SJSA1 (cell line): ENCODE results near the gene CLSTN2. TPM values are rescaled to one million over a fixed set of nuclear protein-coding genes. Genes with fewer than 3 reads are reported as not detected.

Source experiments
- DNase-seq, 2 experiments: peaks; one replicate each; pipeline ENCODE4 v3.0.0-alpha.2; 2015 to 2020; ENCODE audit warnings: low spot score in 2 of 2, low read depth in 1 of 2
- H3K27ac ChIP-seq: fragments of 250-450 bp; sonication (Bioruptor Pico); 2 replicates; pipeline ENCODE4 v1.5.1; 2020; ENCODE audit warnings: mild to moderate bottlenecking, moderate library complexity
- H3K27me3 ChIP-seq: fragments of 250-450 bp; sonication (Bioruptor Pico); replicated peaks from 2 replicates; pipeline ENCODE4 v1.5.1; 2020; ENCODE audit warnings: mild to moderate bottlenecking, moderate library complexity
- H3K36me3 ChIP-seq: fragments of 250-450 bp; sonication (Bioruptor Pico); 2 replicates; pipeline ENCODE4 v1.5.1; 2020; ENCODE audit warnings: mild to moderate bottlenecking
- H3K4me1 ChIP-seq: fragments of 250-450 bp; sonication (Bioruptor Pico); replicated peaks from 2 replicates; pipeline ENCODE4 v1.6.1; 2021; ENCODE audit warnings: mild to moderate bottlenecking
- H3K4me3 ChIP-seq: fragments of 250-450 bp; sonication (Bioruptor Pico); 2 replicates; pipeline ENCODE4 v1.5.1; 2020; ENCODE audit warnings: mild to moderate bottlenecking
- H3K9me3 ChIP-seq: fragments of 250-450 bp; sonication (Bioruptor Pico); replicated peaks from 2 replicates; pipeline ENCODE4 v1.5.1; 2020; ENCODE audit warnings: mild to moderate bottlenecking
- total RNA-seq: library from RNA; depleted of rRNA; stranded (reverse); fragments of >200 nt; shearing (Covaris generic); gene quantifications from 2 replicates; pipeline ENCODE4 v1.2.3, GENCODE V29; 2014

CLSTN2 gene
- total RNA-seq, 1 experiment from 2014 or later, result 0.05 TPM

DNA sequence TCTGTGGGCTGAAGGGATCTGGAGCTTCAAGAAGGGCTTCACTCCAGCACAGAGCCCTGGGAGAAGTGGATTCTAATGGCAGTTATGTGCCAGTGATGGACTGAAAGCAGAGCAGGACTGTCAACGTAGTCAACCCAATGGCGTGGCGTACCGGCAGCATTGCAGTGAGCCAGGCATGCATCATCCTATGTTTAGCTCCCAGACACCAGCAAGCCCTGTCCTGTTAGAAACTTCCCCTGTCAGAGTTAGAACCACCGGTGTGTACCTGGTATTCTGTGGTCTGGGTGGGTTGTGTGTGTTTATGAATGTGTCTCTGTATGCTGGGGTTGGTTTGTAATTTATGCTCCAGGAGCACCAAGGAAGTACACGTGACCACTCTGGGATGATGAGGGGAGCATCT, 86.3 kb downstream of the CLSTN2 start:
- Histone ChIP-seq H3K27me3 (no peaks in the 10 kb centered on the region), H3K27ac (no peak overlapping the region), H3K4me3 (no peak overlapping the region), H3K36me3 (no peaks in the 10 kb centered on the region), H3K4me1 (no peaks in the 10 kb centered on the region), H3K9me3 (no peaks in the 10 kb centered on the region)
- DNase-seq, result no peak

DNA sequence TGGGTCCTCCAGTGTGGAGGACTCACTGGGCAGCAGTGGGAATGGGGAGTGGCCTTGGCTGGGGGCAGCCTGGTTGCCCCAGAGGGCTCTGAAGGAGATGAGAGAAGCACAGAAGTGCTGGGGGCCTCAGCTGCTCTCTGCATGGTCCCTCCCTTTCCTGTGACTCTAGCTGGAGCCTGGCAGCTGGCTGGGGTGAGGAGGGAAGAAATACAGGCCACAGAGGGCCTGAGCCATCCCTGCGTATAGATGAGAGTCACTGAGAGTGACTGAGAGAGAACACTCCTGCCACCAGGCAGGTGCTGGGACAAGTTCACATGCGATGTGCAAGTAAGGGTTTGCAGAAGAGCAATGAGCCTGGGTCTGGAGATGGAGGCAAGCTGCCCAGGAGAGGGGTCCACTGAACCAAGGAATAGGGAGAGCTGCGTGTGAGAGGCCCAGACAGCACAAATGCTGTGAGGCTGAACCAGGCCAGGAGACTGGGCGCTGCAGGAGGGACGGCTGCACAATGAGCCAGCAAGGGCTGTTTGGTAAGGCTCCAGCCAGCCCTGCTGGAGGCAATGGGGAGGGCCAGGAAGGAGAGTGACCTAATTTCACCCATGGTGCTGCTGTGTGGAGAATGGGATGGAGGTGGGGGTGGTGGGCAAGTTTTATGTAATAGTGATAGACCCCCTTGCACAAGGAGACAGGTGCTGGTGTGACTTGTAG, 87.2 kb downstream of the CLSTN2 start:
- H3K4me1 ChIP-seq, result no peaks in the 10 kb centered on the region
- no peaks in the 10 kb centered on the region for H3K27me3 ChIP-seq
- H3K9me3 ChIP-seq, result no peaks in the 10 kb centered on the region
- H3K36me3 ChIP-seq, result no peaks in the 10 kb centered on the region
- H3K4me3 ChIP-seq, result no peak overlapping the region
- H3K27ac ChIP-seq, result no peak overlapping the region
- DNase-seq, result no peak

- H3K9me3 ChIP-seq, result no peaks in the 10 kb centered on the region
- no peak overlapping the region for H3K27ac ChIP-seq
- H3K4me1 ChIP-seq, result no peaks in the 10 kb centered on the region
- no peak for DNase-seq
- no peaks in the 10 kb centered on the region for H3K36me3 ChIP-seq
- no peak overlapping the region for H3K4me3 ChIP-seq
- H3K27me3 ChIP-seq, result no peaks in the 10 kb centered on the region
Measured at GRCh38 chr3:140023616-140024530, 88.9 kb downstream of the CLSTN2 start.

DNA sequence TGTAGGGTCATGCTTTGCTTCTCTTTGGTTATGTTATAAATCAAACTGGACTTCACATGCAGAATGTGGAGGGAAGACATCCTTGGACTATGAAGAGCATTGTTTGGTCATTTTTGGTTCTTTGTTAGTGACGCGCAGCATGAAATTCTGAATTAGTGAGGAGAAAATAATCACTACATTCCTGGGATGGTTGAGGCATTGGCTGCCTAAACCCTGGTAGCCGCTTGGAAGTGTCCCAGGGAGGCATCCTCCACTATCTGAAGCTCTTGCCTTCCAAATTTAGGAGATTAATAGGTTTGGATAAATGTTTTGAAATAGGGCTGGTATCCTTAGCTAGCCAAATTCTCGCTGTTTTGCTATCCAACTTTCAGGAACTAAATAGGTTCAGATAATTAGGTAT, 96.2 kb downstream of the CLSTN2 start:
- H3K36me3 ChIP-seq, result no peaks in the 10 kb centered on the region
- no peak for DNase-seq

DNA sequence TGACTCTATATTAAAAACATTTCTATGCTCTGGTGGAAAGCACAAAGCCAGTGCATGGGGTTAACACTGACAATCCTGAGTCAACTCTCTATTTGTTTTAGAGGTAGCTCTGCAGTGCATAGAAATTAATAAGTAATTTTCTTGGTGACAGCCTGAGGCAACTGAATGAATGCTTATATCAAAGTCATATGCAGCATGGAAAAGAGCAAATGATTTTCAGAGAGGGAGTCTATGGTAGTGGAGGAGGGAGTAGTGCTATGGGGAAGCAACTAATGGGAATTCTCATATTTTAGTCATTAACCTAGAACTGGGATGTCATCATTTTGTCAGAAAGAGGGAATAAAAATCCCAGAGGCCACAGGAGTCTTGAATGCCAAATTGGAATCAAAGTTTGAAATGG, 99.1 kb downstream of the CLSTN2 start:
- Histone ChIP-seq H3K4me1 (no peaks in the 10 kb centered on the region), H3K36me3 (no peaks in the 10 kb centered on the region), H3K9me3 (no peaks in the 10 kb centered on the region), H3K27me3 (0 out of 2 replicates have a peak, but pooled peaks cover 3% of the 10 kb centered on the region), H3K4me3 (no peak overlapping the region), H3K27ac (no peak overlapping the region)
- no peak for DNase-seq

More for the DNA sequence above, 96.2 kb downstream of the CLSTN2 start:
- Histone ChIP-seq H3K27me3 (0 out of 2 replicates have a peak, but pooled peaks cover 3% of the 10 kb centered on the region), H3K4me1 (no peaks in the 10 kb centered on the region), H3K4me3 (no peak overlapping the region), H3K27ac (no peak overlapping the region), H3K9me3 (no peaks in the 10 kb centered on the region)

DNA sequence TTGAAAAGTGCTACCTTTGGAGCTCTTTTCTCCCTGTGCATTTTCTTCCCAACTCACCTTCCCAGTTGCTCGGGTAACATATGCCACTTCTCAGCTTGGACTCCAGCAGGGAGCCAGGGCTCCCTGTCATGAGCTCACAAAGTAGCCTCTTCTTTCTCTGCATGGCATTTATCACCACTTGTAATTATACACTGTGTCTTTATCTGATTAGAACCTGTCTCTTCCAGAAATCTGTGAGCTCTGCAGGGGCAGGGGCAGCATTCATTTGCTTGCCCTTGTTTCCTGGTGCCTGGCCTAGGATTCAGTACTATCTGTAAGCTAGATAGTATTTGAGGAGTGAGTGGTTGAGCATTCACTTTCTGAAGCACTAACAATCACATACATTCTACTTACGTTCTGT, 100.9 kb downstream of the CLSTN2 start:
- DNase-seq, result no peak
- no peaks in the 10 kb centered on the region for H3K4me1 ChIP-seq
- no peaks in the 10 kb centered on the region for H3K36me3 ChIP-seq
- H3K9me3 ChIP-seq, result no peaks in the 10 kb centered on the region
- no peak overlapping the region for H3K27ac ChIP-seq
- 0 out of 2 replicates have a peak, but pooled peaks cover 3% of the 10 kb centered on the region for H3K27me3 ChIP-seq
- H3K4me3 ChIP-seq, result no peak overlapping the region

GRCh38 chr3:140050396-140050795, 115.4 kb downstream of the CLSTN2 start:
- Histone ChIP-seq H3K27me3 (no peaks in the 10 kb centered on the region), H3K9me3 (no peaks in the 10 kb centered on the region), H3K4me3 (no peak overlapping the region), H3K27ac (no peak overlapping the region), H3K4me1 (no peaks in the 10 kb centered on the region), H3K36me3 (no peaks in the 10 kb centered on the region)
- DNase-seq, result no peak

DNA sequence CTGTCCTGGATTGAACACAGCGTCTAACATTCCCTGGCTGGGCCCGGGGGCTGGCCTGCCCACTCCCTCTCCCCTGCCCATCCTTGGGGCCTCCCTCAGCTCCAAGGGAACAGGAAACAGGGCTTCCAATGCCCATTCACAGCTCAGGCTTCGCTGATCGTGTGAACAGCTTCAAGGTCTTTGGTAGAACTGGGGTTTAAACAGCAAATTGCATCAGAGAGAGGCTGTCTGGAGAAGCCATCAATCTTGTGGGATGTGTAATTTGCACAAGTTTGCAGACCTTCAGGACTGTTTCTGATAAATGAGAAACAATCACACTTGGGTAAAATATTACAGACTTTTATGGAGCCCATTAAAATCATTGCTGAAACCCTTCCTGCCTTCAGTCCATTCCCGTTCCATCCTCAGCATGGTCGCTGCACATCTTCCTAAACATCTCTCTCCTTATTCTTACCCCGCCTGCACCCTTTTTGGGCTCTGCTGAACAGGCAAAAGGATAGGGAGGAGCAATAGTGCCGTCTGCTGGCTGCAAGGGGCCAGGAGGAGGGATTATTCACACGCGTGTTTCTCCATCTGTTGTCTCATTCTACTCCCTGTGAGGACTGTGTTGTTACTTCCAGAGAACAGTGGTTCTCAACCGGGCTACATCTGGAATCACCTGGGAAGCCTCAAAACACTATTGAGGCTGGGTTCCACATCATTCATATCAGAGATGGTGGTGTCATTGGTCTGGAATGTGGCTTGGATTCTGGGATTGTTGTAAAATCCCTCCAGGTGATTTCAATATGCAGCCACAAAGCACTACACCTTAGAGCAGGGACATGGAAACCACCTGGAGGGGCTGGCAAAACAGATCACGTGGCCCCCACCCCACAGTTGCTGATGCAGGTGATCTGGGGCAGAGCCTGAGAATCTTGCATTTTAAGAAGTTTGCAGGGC, 116.3 kb downstream of the CLSTN2 start:
- Histone ChIP-seq H3K36me3 (no peaks in the 10 kb centered on the region), H3K9me3 (no peaks in the 10 kb centered on the region), H3K4me3 (no peak overlapping the region), H3K27ac (no peak overlapping the region), H3K27me3 (no peaks in the 10 kb centered on the region), H3K4me1 (no peaks in the 10 kb centered on the region)
- no peak for DNase-seq

- Histone ChIP-seq H3K4me3 (no peak overlapping the region), H3K36me3 (no peaks in the 10 kb centered on the region), H3K27me3 (no peaks in the 10 kb centered on the region), H3K4me1 (no peaks in the 10 kb centered on the region), H3K27ac (no peak overlapping the region), H3K9me3 (no peaks in the 10 kb centered on the region)
- no peak for DNase-seq
Measured at GRCh38 chr3:140052771-140053702, 118.1 kb downstream of the CLSTN2 start.

GRCh38 chr3:140053794-140054193, 118.8 kb downstream of the CLSTN2 start:
- Histone ChIP-seq H3K27ac (no peak overlapping the region), H3K27me3 (no peaks in the 10 kb centered on the region), H3K36me3 (no peaks in the 10 kb centered on the region), H3K4me1 (no peaks in the 10 kb centered on the region), H3K4me3 (no peak overlapping the region), H3K9me3 (no peaks in the 10 kb centered on the region)
- no peak for DNase-seq

DNA sequence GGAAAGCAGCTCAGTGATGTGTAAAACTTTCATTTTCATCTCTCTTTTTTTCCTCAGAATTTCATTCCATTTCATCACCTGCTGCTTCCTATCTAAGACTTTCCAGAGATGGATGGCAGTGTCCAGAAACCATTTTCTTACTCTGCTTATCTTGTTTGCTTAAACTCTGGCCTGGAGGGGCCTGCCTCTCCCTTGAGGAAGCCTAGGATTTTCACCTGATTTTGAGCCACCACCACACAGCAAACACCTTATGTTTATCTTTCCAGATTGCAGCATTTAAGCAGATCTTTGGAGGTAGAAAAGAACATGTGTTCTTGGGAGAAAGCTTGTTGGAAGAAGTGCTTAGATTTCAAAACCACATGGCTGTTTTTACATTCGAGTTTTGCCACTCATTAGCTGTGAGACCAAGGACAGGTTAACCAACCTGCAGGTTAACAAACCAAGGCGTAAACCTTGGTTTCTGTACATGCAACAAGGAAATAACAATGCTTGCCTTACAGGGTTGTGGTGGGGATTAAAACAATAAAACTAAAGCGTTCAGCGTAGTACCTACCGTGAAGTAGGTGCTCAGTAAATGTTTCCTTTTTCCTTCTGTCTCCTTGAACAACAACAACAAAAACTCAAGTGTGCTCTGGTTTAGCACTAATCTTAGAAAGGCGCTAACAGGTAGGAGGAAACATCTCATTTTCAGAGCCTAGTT, 120.3 kb downstream of the CLSTN2 start:
- H3K9me3 ChIP-seq, result no peaks in the 10 kb centered on the region
- no peaks in the 10 kb centered on the region for H3K27me3 ChIP-seq
- no peak overlapping the region for H3K27ac ChIP-seq
- no peak overlapping the region for H3K4me3 ChIP-seq
- H3K36me3 ChIP-seq, result no peaks in the 10 kb centered on the region
- no peaks in the 10 kb centered on the region for H3K4me1 ChIP-seq
- no peak for DNase-seq

- H3K27me3 ChIP-seq, result no peaks in the 10 kb centered on the region
- no peak for DNase-seq
- no peaks in the 10 kb centered on the region for H3K36me3 ChIP-seq
- no peak overlapping the region for H3K4me3 ChIP-seq
- H3K4me1 ChIP-seq, result no peaks in the 10 kb centered on the region
- no peak overlapping the region for H3K27ac ChIP-seq
- no peaks in the 10 kb centered on the region for H3K9me3 ChIP-seq
Measured at GRCh38 chr3:140056047-140056446, 121.1 kb downstream of the CLSTN2 start.
